Colonic mucosa (tissue), 4 donors: Measurements from ENCODE around the gene RCE1. TPM values are rescaled to one million over a fixed set of nuclear protein-coding genes. Genes with fewer than 3 reads are reported as not detected.
A peak's percentile ranks its signal among the peaks of the same experiment; 100 is the strongest.

Experiments used
- DNase-seq: peaks from one replicate; pipeline ENCODE4 v3.0.0-alpha.2; 2020
- H3K27ac ChIP-seq: fragments of 200-600 bp; one replicate; pipeline ENCODE4 v1.8.0; 2021
- H3K27me3 ChIP-seq: fragments of 200-600 bp; one replicate; pipeline ENCODE4 v1.8.0; 2021
- H3K36me3 ChIP-seq: fragments of 200-600 bp; one replicate; pipeline ENCODE4 v1.8.0; 2021
- H3K4me1 ChIP-seq: fragments of 200-600 bp; one replicate; pipeline ENCODE4 v1.8.0; 2021; ENCODE audit warnings: mild to moderate bottlenecking
- H3K4me3 ChIP-seq: fragments of 200-600 bp; one replicate; pipeline ENCODE4 v1.8.0; 2021
- H3K9ac ChIP-seq, 2 donors: one replicate each; pipeline ENCODE4 v1.7.0; 2013; ENCODE audit warnings: control low read depth in 2 of 2, low read depth in 2 of 2, low read length in 2 of 2
- H3K9me3 ChIP-seq: fragments of 200-600 bp; one replicate; pipeline ENCODE4 v1.8.0; 2021
- intact Hi-C: fragments of 100-400 bp; cut with DNase I; formaldehyde crosslinking; loops from one replicate; pipeline ENCODE4 v1.14.1; 2022
- total RNA-seq, 2 donors: library from RNA; stranded (reverse); fragmentation: NEBNext Ultra II Directional in 1 of 2; extraction: Animal tissue kit (Norgen Biotek cat#: 25700) in 1 of 2; gene quantifications; one replicate each; pipeline ENCODE4 v1.2.1, GENCODE V29; 2021
- TF ChIP-seq, protein P1 (sequence below): fragments of 200-600 bp; IDR thresholded peaks from one replicate; pipeline ENCODE4 v1.8.0; 2022; ENCODE audit warnings: antibody characterized with exemption, mild to moderate bottlenecking
- donor health status: healthy.
- donor health status: DM: no; HTN: no; CAD: no.
- donor health status: DM: no; HTN: no; CAD: no.

RCE1 gene
- total RNA-seq, 2 donors from 2014 or later, result 27.0 to 35.9 TPM

DNA sequence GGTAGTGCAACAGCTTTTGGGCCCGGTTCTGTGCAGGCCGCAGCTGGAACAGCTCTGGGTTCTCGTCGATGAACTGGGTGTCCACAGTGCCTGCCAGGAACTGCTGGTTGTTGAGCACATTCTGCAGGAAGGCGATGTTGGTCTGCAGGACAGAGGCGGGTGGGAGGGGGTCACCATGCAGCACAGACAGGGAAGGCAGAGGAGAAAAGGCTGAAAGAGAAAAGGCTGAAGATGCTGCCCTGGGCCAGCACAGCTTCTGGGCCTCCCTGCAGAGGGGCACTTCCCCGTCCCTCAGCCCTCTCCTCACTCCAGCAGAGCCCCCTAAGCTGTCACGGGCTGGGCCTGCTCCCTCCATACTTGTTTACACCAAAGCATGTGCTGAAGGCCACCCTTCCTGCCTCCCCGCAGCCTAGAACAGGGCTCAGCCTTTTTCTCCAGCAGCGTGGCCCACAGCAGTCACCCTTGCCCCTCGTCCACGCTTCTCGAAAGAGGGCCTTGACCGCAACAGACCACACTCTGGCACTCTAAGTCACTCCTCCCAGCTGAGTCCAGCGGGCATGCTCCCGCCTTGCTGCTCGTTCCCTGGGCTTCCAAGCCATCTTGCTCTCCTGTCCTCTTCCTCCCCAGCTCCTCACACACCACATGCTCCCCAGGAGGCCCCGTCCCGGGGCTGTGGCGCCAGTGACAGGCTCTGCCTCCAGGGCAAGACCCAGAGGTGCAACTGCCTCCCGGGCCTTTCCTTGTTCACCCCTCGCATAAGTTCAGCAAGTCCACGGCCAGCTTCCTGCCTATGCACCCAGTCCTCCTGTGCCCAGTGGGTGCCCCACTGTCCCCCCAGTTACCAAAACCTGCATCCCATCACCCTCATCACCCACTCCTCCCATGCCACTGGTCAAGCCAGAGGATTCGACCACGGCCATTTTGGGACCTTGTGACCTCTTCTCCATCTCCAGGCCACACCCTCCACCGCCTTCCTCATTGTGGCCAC is 10.3 kb downstream of the RCE1 start:
- H3K36me3 ChIP-seq, result no peaks in the 10 kb centered on the region
- no peak for DNase-seq
- no peak overlapping the region for H3K27ac ChIP-seq

DNA sequence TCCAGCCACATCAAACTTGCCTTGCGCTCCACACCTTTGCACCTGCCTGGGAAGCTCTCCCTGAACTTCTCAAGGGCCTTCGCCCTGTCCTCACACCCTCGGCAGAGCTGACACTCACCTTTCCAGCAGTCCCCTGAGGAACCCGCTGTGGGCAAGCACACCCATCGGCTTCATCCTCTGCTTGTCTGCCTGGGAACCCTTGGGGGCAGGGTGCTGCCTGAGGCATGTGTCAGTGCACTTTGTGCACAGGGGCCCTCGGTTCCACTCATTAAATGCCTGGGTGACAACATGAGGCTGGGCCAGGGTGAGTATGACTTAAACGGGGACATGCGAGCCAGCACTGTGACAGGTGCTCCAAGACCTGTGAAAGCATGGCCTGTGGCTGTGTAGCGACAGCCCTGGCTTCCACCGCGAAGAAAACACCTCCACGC is 11.0 kb downstream of the RCE1 start:
- no peaks in the 10 kb centered on the region for H3K27me3 ChIP-seq
- H3K36me3 ChIP-seq, result no peaks in the 10 kb centered on the region
- H3K4me3 ChIP-seq, result no peak overlapping the region
- DNase-seq, result no peak
- peaks cover 7% of the 10 kb centered on the region for H3K4me1 ChIP-seq
- TF ChIP-seq, protein P1, sequence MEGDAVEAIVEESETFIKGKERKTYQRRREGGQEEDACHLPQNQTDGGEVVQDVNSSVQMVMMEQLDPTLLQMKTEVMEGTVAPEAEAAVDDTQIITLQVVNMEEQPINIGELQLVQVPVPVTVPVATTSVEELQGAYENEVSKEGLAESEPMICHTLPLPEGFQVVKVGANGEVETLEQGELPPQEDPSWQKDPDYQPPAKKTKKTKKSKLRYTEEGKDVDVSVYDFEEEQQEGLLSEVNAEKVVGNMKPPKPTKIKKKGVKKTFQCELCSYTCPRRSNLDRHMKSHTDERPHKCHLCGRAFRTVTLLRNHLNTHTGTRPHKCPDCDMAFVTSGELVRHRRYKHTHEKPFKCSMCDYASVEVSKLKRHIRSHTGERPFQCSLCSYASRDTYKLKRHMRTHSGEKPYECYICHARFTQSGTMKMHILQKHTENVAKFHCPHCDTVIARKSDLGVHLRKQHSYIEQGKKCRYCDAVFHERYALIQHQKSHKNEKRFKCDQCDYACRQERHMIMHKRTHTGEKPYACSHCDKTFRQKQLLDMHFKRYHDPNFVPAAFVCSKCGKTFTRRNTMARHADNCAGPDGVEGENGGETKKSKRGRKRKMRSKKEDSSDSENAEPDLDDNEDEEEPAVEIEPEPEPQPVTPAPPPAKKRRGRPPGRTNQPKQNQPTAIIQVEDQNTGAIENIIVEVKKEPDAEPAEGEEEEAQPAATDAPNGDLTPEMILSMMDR, result no peak
- no peak overlapping the region for H3K9ac ChIP-seq
- no peak overlapping the region for H3K27ac ChIP-seq
- H3K9me3 ChIP-seq, result no peaks in the 10 kb centered on the region
- intact Hi-C loops, result no loop called here

More for the DNA sequence above, 10.3 kb downstream of the RCE1 start:
- Histone ChIP-seq H3K4me3 (no peak overlapping the region), H3K9ac (no peak overlapping the region), H3K27me3 (no peaks in the 10 kb centered on the region), H3K9me3 (no peaks in the 10 kb centered on the region), H3K4me1 (peaks cover 7% of the 10 kb centered on the region)
- intact Hi-C loops, result no loop called here
- TF ChIP-seq, protein P1, result no peak

DNA sequence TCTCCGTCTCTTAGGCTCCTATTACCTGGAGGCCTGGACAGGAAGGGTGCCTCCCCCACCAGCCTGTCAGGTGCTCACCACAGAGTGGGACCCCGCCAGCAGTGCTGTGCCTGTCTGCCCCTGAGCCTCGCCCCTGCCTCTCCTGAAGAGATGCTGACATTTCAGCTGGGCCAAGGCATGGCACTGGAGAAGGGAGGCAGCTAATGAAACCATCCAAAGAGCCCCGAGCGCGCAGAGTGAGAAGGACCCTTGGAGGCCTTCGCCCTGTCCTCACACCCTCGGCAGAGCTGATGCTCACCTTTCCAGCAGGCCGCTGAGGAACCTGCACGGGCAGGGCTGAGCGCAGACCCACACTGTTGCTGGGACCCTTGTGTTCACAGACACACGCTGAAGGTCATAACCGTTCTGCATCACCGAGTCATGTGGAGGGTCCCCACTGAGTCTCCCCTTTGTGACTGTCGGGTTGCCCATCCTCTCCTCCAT is 11.5 kb downstream of the RCE1 start:
- Histone ChIP-seq H3K27ac (no peak overlapping the region), H3K9ac (peak overlapping the region in 1 of 2 donors; percentile 12), H3K9me3 (no peaks in the 10 kb centered on the region), H3K36me3 (no peaks in the 10 kb centered on the region), H3K4me1 (peaks cover 7% of the 10 kb centered on the region), H3K27me3 (no peaks in the 10 kb centered on the region), H3K4me3 (no peak overlapping the region)
- no peak for DNase-seq
- intact Hi-C loops, result no loop called here
- TF ChIP-seq, protein P1, result no peak

DNA sequence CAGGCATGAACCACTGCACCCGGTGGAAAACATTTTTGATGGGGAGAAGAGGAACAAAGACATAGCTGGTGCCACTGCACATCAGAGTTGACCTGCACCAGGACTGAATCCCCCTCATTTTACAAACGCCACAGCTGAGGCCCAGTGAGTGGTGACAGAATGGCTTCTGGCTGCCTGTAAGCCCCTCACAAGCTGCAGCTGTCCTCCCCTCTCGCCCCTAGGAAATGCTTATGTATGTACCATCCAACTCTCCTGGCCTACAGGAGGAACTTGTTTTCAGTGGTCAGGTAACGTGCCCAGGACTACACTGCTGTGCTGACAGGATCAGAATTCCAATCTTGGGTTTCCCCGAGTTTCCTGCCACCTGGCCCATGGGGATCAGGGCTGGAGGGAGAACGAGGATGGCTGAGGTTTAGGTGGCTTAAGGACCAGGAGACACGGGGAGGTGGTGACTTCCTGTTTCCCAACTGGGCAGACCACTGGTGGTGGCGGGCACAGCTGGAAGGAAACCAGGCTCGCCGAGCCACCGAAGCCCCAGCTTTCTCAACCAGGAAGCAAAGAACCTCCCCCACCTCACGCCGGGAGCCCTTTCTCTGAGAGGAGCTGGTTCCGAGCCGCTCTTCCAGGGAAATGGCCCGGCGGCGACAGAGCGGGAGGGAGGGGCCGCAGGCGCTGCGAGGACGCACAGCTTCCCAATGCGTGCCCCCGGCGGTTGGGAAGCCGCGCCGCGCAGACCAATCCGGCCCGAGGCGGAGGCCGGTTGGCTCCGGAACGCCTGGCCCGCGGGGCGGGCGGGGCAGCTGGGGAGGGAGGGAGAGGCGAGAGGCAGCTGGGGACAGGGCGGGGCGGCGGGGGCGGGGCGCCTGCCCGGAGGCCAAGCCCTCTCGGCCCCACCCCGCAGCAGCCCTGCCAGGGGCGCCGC is 12.6 kb downstream of the RCE1 start:
- H3K27ac ChIP-seq, result peak overlapping the region; percentile 82
- intact Hi-C loops, result no loop called here
- no peaks in the 10 kb centered on the region for H3K36me3 ChIP-seq
- peak overlapping the region; percentile 52 for H3K4me3 ChIP-seq
- peaks cover 7% of the 10 kb centered on the region for H3K4me1 ChIP-seq
- no peaks in the 10 kb centered on the region for H3K27me3 ChIP-seq
- H3K9me3 ChIP-seq, result no peaks in the 10 kb centered on the region
- TF ChIP-seq, protein P1, result no peak
- H3K9ac ChIP-seq, result peak overlapping the region; percentile 79 to 91
- peak; percentile 97 for DNase-seq
